WTC11 (cell line): Measurements from ENCODE around the gene MYL10.

ENCODE experiments used
- AFF4 ChIP-seq: sonication (generic); formaldehyde crosslinking; IDR thresholded peaks from 2 replicates; pipeline ENCODE4 v1.8.1; 2023; ENCODE audit warnings: mild to moderate bottlenecking, missing genetic modification reagents, borderline replicate concordance
- CTCF ChIP-seq: fragments of 200-600 bp; IDR thresholded peaks from 2 replicates; pipeline ENCODE4 v1.8.0; 2022; ENCODE audit warnings: antibody characterized with exemption
- ELF4 ChIP-seq: sonication (generic); formaldehyde crosslinking; IDR thresholded peaks from 2 replicates; pipeline ENCODE4 v1.8.1; 2022; ENCODE audit warnings: low read depth, mild to moderate bottlenecking, moderate library complexity, missing genetic modification reagents
- JUN ChIP-seq: sonication (generic); formaldehyde crosslinking; IDR thresholded peaks from 2 replicates; pipeline ENCODE4 v1.8.0; 2023; ENCODE audit warnings: mild to moderate bottlenecking, missing genetic modification reagents
- OVOL2 ChIP-seq: fragments of 250-450 bp; sonication (Bioruptor Pico); IDR thresholded peaks from 2 replicates; pipeline ENCODE4 v1.9.0; 2021; ENCODE audit warnings: mild to moderate bottlenecking, borderline replicate concordance
- TEAD1 ChIP-seq: sonication (generic); formaldehyde crosslinking; IDR thresholded peaks from 2 replicates; pipeline ENCODE4 v1.8.0; 2022; ENCODE audit warnings: mild to moderate bottlenecking, missing genetic modification reagents
- ZNF121 ChIP-seq: sonication (generic); formaldehyde crosslinking; IDR thresholded peaks from 2 replicates; pipeline ENCODE4 v1.8.0; 2023; ENCODE audit warnings: missing genetic modification reagents
- ZNF317 ChIP-seq: sonication (generic); formaldehyde crosslinking; IDR thresholded peaks from 2 replicates; pipeline ENCODE4 v1.8.1; 2023; ENCODE audit warnings: low read depth, mild to moderate bottlenecking, moderate library complexity, missing genetic modification reagents, borderline replicate concordance
- TF ChIP-seq, protein P1 (sequence below): sonication (generic); formaldehyde crosslinking; IDR thresholded peaks from 2 replicates; pipeline ENCODE4 v1.8.0; 2023; ENCODE audit warnings: missing genetic modification reagents, mild to moderate bottlenecking, borderline replicate concordance
- TF ChIP-seq, protein P2 (sequence below): sonication (generic); formaldehyde crosslinking; conservative IDR thresholded peaks from 2 replicates; pipeline ENCODE4 v1.8.1; 2022; ENCODE audit warnings: mild to moderate bottlenecking, missing genetic modification reagents

- TF ChIP-seq JUN (CRISPR knock-in tag) (no peak), TEAD1 (CRISPR knock-in tag) (no peak), ZNF121 (CRISPR knock-in tag) (no peak), CTCF (no peak), AFF4 (CRISPR knock-in tag) (no peak), ZNF317 (CRISPR knock-in tag) (no peak), OVOL2 (CRISPR knock-in tag) (no peak), ELF4 (CRISPR knock-in tag) (no peak)
- TF ChIP-seq, protein P1, sequence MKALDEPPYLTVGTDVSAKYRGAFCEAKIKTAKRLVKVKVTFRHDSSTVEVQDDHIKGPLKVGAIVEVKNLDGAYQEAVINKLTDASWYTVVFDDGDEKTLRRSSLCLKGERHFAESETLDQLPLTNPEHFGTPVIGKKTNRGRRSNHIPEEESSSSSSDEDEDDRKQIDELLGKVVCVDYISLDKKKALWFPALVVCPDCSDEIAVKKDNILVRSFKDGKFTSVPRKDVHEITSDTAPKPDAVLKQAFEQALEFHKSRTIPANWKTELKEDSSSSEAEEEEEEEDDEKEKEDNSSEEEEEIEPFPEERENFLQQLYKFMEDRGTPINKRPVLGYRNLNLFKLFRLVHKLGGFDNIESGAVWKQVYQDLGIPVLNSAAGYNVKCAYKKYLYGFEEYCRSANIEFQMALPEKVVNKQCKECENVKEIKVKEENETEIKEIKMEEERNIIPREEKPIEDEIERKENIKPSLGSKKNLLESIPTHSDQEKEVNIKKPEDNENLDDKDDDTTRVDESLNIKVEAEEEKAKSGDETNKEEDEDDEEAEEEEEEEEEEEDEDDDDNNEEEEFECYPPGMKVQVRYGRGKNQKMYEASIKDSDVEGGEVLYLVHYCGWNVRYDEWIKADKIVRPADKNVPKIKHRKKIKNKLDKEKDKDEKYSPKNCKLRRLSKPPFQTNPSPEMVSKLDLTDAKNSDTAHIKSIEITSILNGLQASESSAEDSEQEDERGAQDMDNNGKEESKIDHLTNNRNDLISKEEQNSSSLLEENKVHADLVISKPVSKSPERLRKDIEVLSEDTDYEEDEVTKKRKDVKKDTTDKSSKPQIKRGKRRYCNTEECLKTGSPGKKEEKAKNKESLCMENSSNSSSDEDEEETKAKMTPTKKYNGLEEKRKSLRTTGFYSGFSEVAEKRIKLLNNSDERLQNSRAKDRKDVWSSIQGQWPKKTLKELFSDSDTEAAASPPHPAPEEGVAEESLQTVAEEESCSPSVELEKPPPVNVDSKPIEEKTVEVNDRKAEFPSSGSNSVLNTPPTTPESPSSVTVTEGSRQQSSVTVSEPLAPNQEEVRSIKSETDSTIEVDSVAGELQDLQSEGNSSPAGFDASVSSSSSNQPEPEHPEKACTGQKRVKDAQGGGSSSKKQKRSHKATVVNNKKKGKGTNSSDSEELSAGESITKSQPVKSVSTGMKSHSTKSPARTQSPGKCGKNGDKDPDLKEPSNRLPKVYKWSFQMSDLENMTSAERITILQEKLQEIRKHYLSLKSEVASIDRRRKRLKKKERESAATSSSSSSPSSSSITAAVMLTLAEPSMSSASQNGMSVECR (CRISPR knock-in tag) = no peak
- TF ChIP-seq, protein P2, sequence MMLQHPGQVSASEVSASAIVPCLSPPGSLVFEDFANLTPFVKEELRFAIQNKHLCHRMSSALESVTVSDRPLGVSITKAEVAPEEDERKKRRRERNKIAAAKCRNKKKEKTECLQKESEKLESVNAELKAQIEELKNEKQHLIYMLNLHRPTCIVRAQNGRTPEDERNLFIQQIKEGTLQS (CRISPR knock-in tag) = no peak
These were observed 49.6 kb upstream of the MYL10 start for GRCh38 chr7:101678658-101679057.
